Esophagus squamous epithelium (tissue), 4 donors: Measurements from ENCODE around the gene RPL35.

Experiments
- POLR2A ChIP-seq, 4 donors: fragments of 450-650 bp; IDR thresholded peaks; one replicate each; pipeline ENCODE4 v1.6.1; 2017; ENCODE audit warnings: antibody characterized with exemption in 4 of 4, mild to moderate bottlenecking in 4 of 4, moderate library complexity in 3 of 4
- TF ChIP-seq, protein P1 (sequence below), 6 experiments: fragments of 450-650 bp in 4 of 6; fragments of 200-600 bp in 2 of 6; sonication (generic) in 2 of 6; IDR thresholded peaks; one replicate each; pipeline ENCODE4 v1.5.1; 2016 to 2019; ENCODE audit warnings: antibody characterized with exemption in 6 of 6, mild to moderate bottlenecking in 4 of 6, moderate library complexity in 4 of 6

DNA sequence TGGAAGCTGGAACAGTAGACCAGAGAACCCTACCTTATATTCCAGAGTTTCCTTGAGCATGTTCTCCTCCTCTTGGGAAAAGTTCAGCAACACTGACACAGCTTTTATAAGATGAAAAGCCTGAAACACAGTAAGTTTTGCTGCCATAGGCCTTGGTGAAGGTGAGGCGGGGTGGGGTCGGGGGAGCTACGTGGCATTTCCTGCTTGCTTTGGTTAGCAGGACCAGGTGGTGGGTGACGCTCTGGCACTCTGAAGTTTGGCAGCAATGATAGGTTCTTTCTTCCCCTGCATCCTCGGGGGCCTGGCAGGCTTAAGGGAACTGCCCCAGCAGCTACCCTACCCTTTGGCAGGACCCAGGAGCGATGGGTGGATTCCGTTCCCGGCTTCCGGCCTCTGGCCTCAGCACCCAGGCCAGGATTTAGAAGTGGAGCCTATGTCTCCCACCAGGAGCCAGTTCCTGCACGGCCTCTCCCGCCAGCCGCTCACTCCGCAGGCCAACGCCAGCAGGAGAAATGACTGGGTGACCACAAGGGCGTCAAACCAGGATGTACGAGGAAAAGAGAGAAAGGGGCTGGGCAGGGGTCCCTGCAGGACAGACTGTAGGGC lies 19.5 kb upstream of the RPL35 start:
- TF ChIP-seq, protein P1, sequence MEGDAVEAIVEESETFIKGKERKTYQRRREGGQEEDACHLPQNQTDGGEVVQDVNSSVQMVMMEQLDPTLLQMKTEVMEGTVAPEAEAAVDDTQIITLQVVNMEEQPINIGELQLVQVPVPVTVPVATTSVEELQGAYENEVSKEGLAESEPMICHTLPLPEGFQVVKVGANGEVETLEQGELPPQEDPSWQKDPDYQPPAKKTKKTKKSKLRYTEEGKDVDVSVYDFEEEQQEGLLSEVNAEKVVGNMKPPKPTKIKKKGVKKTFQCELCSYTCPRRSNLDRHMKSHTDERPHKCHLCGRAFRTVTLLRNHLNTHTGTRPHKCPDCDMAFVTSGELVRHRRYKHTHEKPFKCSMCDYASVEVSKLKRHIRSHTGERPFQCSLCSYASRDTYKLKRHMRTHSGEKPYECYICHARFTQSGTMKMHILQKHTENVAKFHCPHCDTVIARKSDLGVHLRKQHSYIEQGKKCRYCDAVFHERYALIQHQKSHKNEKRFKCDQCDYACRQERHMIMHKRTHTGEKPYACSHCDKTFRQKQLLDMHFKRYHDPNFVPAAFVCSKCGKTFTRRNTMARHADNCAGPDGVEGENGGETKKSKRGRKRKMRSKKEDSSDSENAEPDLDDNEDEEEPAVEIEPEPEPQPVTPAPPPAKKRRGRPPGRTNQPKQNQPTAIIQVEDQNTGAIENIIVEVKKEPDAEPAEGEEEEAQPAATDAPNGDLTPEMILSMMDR (IDR thresholded peaks at IDR 0.05) = no peak
- TF ChIP-seq POLR2A (IDR thresholded peaks at IDR 0.05) = no peak
